ENCODE data around the gene INHBE. TPM values are rescaled to one million over a fixed set of nuclear protein-coding genes. Genes with fewer than 3 reads are reported as not detected.

The INHBE gene
- total and polyA plus RNA-seq, 4 donors = 17.6 to 181 (median 110) TPM

- Histone ChIP-seq H3K4me3 (ENCODE audit: low read depth in 1 of 3, low read length in 3 of 3) (no peak overlapping the region), H3K36me3 (ENCODE audit: control insufficient read depth in 4 of 4, insufficient read depth in 3 of 4, low read depth in 1 of 4, low read length in 3 of 4) (no peaks in the 10 kb centered on the region), H3K27ac (ENCODE audit: low read depth in 1 of 2, low read length in 2 of 2) (no peak overlapping the region), H3K9ac (ENCODE audit: low read depth in 1 of 2, low read length in 2 of 2) (no peak overlapping the region), H3K27me3 (ENCODE audit: control insufficient read depth in 4 of 4, insufficient read depth in 4 of 4, low read length in 3 of 4) (no peaks in the 10 kb centered on the region), H3K9me3 (ENCODE audit: control insufficient read depth in 4 of 4, low read length in 3 of 4) (no peaks in the 10 kb centered on the region), H3K4me1 (ENCODE audit: control insufficient read depth in 4 of 4, insufficient read depth in 4 of 4, low read length in 3 of 4) (peaks cover 7 to 30% (median 20%) of the 10 kb centered on the region in 4 donors)
- DNase-seq (ENCODE audit: low spot score) = no peak
- TF ChIP-seq SP1 (IDR thresholded peaks at IDR 0.05) = no peak
- TF ChIP-seq ZBTB33 (IDR thresholded peaks at IDR 0.05) = no peak
- 29% methylated on average over 5 of the region's 5 CpGs for WGBS
Observed at GRCh38 chr12:57462912-57463253, 7.8 kb downstream of the INHBE start.

- Histone ChIP-seq H3K4me3 (ENCODE audit: low read depth in 1 of 3, low read length in 3 of 3) (no peak overlapping the region), H3K27me3 (ENCODE audit: control insufficient read depth in 4 of 4, insufficient read depth in 4 of 4, low read length in 3 of 4) (no peaks in the 10 kb centered on the region), H3K36me3 (ENCODE audit: control insufficient read depth in 4 of 4, insufficient read depth in 3 of 4, low read depth in 1 of 4, low read length in 3 of 4) (no peaks in the 10 kb centered on the region), H3K27ac (ENCODE audit: low read depth in 1 of 2, low read length in 2 of 2) (no peak overlapping the region), H3K4me1 (ENCODE audit: control insufficient read depth in 4 of 4, insufficient read depth in 4 of 4, low read length in 3 of 4) (peaks cover 7 to 27% (median 17%) of the 10 kb centered on the region in 4 donors), H3K9ac (ENCODE audit: low read depth in 1 of 2, low read length in 2 of 2) (no peak overlapping the region), H3K9me3 (ENCODE audit: control insufficient read depth in 4 of 4, low read length in 3 of 4) (no peaks in the 10 kb centered on the region)
- TF ChIP-seq FOXA1 (IDR thresholded peaks at IDR 0.05) (no peak), ATF3 (IDR thresholded peaks at IDR 0.05) (no peak), EGR1 (IDR thresholded peaks at IDR 0.05; ENCODE audit: low read depth in 2 of 2) (no peak), HNF4A (conservative IDR thresholded peaks at IDR 0.05) (no peak), GABPA (IDR thresholded peaks at IDR 0.05 in 1 of 2, conservative IDR thresholded peaks at IDR 0.05 in 1 of 2) (no peak), CTCF (IDR thresholded peaks at IDR 0.05; ENCODE audit: low read depth, low read length, missing input control) (no peak), YY1 (IDR thresholded peaks at IDR 0.05) (no peak)
- TF ChIP-seq, protein P1, sequence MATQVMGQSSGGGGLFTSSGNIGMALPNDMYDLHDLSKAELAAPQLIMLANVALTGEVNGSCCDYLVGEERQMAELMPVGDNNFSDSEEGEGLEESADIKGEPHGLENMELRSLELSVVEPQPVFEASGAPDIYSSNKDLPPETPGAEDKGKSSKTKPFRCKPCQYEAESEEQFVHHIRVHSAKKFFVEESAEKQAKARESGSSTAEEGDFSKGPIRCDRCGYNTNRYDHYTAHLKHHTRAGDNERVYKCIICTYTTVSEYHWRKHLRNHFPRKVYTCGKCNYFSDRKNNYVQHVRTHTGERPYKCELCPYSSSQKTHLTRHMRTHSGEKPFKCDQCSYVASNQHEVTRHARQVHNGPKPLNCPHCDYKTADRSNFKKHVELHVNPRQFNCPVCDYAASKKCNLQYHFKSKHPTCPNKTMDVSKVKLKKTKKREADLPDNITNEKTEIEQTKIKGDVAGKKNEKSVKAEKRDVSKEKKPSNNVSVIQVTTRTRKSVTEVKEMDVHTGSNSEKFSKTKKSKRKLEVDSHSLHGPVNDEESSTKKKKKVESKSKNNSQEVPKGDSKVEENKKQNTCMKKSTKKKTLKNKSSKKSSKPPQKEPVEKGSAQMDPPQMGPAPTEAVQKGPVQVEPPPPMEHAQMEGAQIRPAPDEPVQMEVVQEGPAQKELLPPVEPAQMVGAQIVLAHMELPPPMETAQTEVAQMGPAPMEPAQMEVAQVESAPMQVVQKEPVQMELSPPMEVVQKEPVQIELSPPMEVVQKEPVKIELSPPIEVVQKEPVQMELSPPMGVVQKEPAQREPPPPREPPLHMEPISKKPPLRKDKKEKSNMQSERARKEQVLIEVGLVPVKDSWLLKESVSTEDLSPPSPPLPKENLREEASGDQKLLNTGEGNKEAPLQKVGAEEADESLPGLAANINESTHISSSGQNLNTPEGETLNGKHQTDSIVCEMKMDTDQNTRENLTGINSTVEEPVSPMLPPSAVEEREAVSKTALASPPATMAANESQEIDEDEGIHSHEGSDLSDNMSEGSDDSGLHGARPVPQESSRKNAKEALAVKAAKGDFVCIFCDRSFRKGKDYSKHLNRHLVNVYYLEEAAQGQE (IDR thresholded peaks at IDR 0.05) = no peak
- WGBS = 94% methylated on average over 12 of the region's 12 CpGs
- no peak for DNase-seq (ENCODE audit: low spot score)
Observed at GRCh38 chr12:57464569-57464968, 9.5 kb downstream of the INHBE start.
